Testis (tissue), 2 donors: ENCODE results near the gene PHRF1.

Source experiments
- POLR2A ChIP-seq: fragments of 450-650 bp; IDR thresholded peaks from one replicate; pipeline ENCODE4 v1.6.1; 2017; ENCODE audit warnings: antibody characterized with exemption, mild to moderate bottlenecking, moderate library complexity
- TF ChIP-seq, protein P1 (sequence below), 3 experiments: fragments of 450-650 bp in 2 of 3; fragments of 200-600 bp in 1 of 3; sonication (generic) in 1 of 3; IDR thresholded peaks; one replicate each; pipeline ENCODE4 v1.5.1; 2016 to 2019; ENCODE audit warnings: antibody characterized with exemption in 3 of 3, mild to moderate bottlenecking in 2 of 3, moderate library complexity in 1 of 3

DNA sequence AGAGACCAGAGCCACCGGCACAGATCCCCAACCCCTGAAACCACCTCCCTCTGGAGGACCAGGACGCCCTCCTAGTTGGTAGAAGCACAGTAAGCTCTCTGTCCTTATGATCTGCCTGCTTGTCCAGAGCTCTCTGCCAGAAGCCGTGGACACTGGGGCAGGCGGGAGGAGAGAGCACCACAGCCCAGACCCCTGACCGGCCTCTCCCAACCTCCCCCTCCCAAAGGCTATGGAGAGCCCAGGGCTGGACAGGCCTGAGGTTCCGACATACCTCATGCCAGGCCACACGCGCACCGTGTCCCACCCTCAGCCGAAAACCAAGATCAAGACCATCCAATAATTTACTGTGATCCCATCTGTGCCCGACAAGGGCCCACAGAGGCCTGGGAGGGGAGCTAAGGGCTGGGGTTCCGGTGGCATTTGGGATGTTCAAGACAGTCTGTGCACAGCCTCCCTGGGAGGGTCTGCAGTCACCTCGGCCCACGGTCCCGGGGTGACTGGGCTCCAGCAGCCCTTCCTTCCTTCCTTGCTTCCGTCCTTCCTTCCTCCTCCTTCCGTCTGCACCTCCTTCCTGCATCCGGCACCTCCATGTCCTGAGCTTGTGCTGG is 44.2 kb upstream of the PHRF1 start:
- TF ChIP-seq, protein P1, sequence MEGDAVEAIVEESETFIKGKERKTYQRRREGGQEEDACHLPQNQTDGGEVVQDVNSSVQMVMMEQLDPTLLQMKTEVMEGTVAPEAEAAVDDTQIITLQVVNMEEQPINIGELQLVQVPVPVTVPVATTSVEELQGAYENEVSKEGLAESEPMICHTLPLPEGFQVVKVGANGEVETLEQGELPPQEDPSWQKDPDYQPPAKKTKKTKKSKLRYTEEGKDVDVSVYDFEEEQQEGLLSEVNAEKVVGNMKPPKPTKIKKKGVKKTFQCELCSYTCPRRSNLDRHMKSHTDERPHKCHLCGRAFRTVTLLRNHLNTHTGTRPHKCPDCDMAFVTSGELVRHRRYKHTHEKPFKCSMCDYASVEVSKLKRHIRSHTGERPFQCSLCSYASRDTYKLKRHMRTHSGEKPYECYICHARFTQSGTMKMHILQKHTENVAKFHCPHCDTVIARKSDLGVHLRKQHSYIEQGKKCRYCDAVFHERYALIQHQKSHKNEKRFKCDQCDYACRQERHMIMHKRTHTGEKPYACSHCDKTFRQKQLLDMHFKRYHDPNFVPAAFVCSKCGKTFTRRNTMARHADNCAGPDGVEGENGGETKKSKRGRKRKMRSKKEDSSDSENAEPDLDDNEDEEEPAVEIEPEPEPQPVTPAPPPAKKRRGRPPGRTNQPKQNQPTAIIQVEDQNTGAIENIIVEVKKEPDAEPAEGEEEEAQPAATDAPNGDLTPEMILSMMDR (IDR thresholded peaks at IDR 0.05): no peak
- no peak for TF ChIP-seq POLR2A
